Loucy (cell line): ENCODE results near the gene PCMTD2.

Experiments
- EZH2phosphoT487 ChIP-seq: fragments of 200-600 bp; IDR thresholded peaks from 2 replicates; pipeline ENCODE4 v1.6.1; 2018; ENCODE audit warnings: antibody characterized with exemption, mild to moderate bottlenecking, moderate library complexity, borderline replicate concordance
- TF ChIP-seq, protein P1 (sequence below): fragments of 200-600 bp; sonication (generic); conservative IDR thresholded peaks from 2 replicates; pipeline ENCODE4 v1.5.1; 2014; ENCODE audit warnings: mild to moderate bottlenecking, antibody characterized with exemption, low read length

DNA sequence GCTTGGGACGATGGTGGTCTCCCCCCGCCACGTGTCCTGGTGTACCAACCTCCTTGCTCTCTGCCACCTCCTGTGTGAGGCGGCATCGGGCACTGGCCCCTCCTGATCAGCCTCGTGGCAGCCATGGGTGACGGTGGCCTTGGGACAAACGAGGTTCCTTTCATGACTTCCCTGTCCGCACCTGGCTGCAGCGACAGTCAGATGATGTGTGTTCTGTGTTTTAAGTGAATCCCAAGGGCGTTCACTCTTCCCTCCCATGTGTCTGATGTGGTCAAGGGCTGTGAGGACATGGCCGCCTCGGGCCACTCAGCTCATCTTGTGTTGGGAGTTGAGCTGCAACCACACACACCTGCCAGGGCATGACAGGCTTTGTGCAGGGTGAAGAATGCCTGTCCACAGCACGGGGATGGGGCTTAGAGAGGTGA is 30.4 kb upstream of the PCMTD2 start:
- TF ChIP-seq, protein P1, sequence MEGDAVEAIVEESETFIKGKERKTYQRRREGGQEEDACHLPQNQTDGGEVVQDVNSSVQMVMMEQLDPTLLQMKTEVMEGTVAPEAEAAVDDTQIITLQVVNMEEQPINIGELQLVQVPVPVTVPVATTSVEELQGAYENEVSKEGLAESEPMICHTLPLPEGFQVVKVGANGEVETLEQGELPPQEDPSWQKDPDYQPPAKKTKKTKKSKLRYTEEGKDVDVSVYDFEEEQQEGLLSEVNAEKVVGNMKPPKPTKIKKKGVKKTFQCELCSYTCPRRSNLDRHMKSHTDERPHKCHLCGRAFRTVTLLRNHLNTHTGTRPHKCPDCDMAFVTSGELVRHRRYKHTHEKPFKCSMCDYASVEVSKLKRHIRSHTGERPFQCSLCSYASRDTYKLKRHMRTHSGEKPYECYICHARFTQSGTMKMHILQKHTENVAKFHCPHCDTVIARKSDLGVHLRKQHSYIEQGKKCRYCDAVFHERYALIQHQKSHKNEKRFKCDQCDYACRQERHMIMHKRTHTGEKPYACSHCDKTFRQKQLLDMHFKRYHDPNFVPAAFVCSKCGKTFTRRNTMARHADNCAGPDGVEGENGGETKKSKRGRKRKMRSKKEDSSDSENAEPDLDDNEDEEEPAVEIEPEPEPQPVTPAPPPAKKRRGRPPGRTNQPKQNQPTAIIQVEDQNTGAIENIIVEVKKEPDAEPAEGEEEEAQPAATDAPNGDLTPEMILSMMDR: no peak
- TF ChIP-seq EZH2phosphoT487: no peak
